Neural cell (in vitro differentiated cells): Measurements from ENCODE around the gene CELSR1.

Experiments used
- CTCF ChIP-seq: fragments of 450-650 bp; IDR thresholded peaks from 2 replicates; pipeline ENCODE4 v1.5.1; 2014; ENCODE audit warnings: antibody characterized with exemption, mild to moderate bottlenecking, moderate library complexity; ENCODE audit not compliant: poor library complexity, severe bottlenecking
- EZH2 ChIP-seq: fragments of 200-600, 300-800 bp; shearing (Covaris generic), sonication (generic); IDR thresholded peaks from 2 replicates; pipeline ENCODE4 v1.6.1; 2014; ENCODE audit warnings: antibody characterized with exemption, low read length, borderline replicate concordance, mild to moderate bottlenecking; ENCODE audit not compliant: insufficient read depth, poor library complexity, severe bottlenecking
- POLR2AphosphoS5 ChIP-seq: IDR thresholded peaks from 2 replicates; pipeline ENCODE4 v1.6.1; 2012
- SMC3 ChIP-seq: fragments of 450-650 bp; conservative IDR thresholded peaks from 2 replicates; pipeline ENCODE4 v1.6.1; 2014; ENCODE audit warnings: antibody characterized with exemption, mild to moderate bottlenecking, moderate library complexity; ENCODE audit not compliant: poor library complexity
- TAF1 ChIP-seq: IDR thresholded peaks from 2 replicates; pipeline ENCODE4 v1.6.1; 2012; ENCODE audit warnings: low read depth

DNA sequence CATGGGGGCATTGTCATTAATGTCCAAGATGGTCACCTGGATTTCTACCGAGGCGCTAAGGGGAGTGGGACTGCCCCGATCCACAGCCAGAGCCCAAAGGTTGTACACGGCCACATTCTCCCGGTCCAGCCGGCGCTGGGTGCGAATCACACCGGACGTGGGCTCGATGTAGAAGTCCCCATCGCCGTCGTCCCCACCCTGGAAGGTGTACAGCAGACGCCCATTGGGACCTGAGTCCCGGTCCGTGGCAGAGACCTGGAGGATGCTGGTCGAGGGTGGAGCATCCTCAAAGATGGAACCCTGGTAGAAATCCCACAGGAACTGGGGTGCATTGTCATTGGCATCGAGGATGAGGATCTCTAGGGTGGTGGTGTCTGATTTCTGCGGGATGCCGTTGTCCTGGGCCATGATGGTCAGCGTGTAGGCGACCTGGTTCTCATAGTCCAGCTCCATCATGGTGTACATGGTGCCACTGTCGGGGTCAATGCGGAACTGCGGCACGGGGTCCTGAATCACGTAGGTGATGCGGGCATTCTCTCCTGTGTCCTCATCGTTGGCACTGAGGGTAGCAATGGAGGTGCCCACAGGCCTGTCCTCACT lies 3.1 kb downstream of the CELSR1 start:
- TF ChIP-seq CTCF (no peak), POLR2AphosphoS5 (no peak), TAF1 (no peak), SMC3 (no peak), EZH2 (no peak)
